Skeletal muscle tissue (tissue), 4 donors: ENCODE results near the gene UQCR10. TPM values are rescaled to one million over a fixed set of nuclear protein-coding genes. Genes with fewer than 3 reads are reported as not detected.

Source experiments
- H3K27ac ChIP-seq: one replicate; pipeline ENCODE4 v1.7.0; 2013; ENCODE audit warnings: mild to moderate bottlenecking, low read depth, low read length, inconsistent platforms
- H3K27me3 ChIP-seq, 3 donors: one replicate each; pipeline ENCODE4 v1.7.0; 2013; ENCODE audit warnings: low read length in 3 of 3; ENCODE audit not compliant: control insufficient read depth in 3 of 3, insufficient read depth in 3 of 3
- H3K36me3 ChIP-seq, 3 donors: one replicate each; pipeline ENCODE4 v1.7.0; 2013; ENCODE audit warnings: low read length in 3 of 3; ENCODE audit not compliant: control insufficient read depth in 3 of 3, insufficient read depth in 3 of 3
- H3K4me1 ChIP-seq, 3 donors: one replicate each; pipeline ENCODE4 v1.7.0; 2013; ENCODE audit warnings: low read length in 3 of 3, mild to moderate bottlenecking in 3 of 3; ENCODE audit not compliant: control insufficient read depth in 3 of 3, insufficient read depth in 3 of 3
- H3K4me3 ChIP-seq, 3 donors: one replicate each; pipeline ENCODE4 v1.7.0; 2013; ENCODE audit warnings: low read length in 3 of 3
- H3K9ac ChIP-seq, 3 donors: one replicate each; pipeline ENCODE4 v1.7.0; 2013; ENCODE audit warnings: low read length in 3 of 3, mild to moderate bottlenecking in 3 of 3, moderate library complexity in 2 of 3, low read depth in 1 of 3
- H3K9me3 ChIP-seq, 3 donors: one replicate each; pipeline ENCODE4 v1.7.0; 2013; ENCODE audit warnings: low read length in 3 of 3; ENCODE audit not compliant: control insufficient read depth in 3 of 3
- total RNA-seq: library from RNA; depleted of rRNA; stranded (reverse); fragments of >200 nt; gene quantifications from one replicate; pipeline ENCODE4 v1.2.3, GENCODE V29; 2014
- donor health status: Osteomylitis.

UQCR10 gene
- total RNA-seq, 1 donor from 2014 or later, result 57.9 TPM

DNA sequence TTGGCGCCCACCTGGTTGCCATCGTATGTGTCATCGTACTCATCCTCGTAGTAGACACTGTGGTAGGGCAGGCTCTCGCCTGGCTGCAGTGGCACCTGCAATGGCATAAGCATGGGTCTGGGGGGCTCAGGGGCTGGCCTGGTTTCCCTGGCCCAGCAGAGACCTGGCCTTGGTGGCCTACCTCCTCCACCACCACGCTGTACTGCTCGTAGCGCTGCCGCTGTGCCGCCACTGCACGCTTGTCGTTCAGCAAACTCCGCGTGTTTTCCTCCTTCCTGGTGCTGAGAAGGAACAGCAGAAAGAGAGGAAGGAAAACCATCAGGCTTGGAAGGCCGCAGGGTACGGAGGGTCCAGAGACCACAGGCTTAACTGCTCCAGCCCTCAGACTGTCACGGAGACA, 26.2 kb downstream of the UQCR10 start:
- H3K9me3 ChIP-seq, result no peaks in the 10 kb centered on the region
- no peaks in the 10 kb centered on the region for H3K27me3 ChIP-seq
- H3K9ac ChIP-seq, result no peak overlapping the region
- H3K4me1 ChIP-seq, result peaks cover 15 to 25% (median 21%) of the 10 kb centered on the region in 3 donors
- no peak overlapping the region for H3K4me3 ChIP-seq
- H3K36me3 ChIP-seq, result peaks cover 58 to 67% (median 67%) of the 10 kb centered on the region in 3 donors
- no peak overlapping the region for H3K27ac ChIP-seq

DNA sequence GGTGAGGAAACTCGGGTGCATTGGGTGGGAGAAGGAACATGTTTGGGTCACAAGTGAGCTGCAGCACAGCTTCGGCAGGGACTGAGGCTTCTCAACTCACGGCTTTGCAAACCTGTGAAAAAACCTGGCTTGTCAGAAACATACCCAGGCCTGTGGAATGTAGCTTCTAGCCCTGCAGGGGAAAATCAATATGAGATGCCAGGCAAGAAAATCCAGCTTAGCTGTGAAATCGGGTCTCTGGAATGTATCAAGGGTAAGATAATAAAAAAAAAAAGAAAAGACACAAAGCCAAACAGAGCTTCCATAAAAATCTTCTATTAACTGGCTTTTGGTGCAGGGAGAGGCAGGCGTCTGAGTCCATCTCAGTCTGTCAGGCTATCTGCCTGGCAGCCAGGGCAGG, 28.5 kb downstream of the UQCR10 start:
- Histone ChIP-seq H3K9me3 (no peaks in the 10 kb centered on the region), H3K27me3 (no peaks in the 10 kb centered on the region), H3K36me3 (peaks cover 35 to 48% (median 48%) of the 10 kb centered on the region in 3 donors), H3K27ac (no peak overlapping the region), H3K9ac (peak overlapping the region in 1 of 3 donors; percentile 16), H3K4me1 (peaks cover 36 to 46% (median 42%) of the 10 kb centered on the region in 3 donors), H3K4me3 (no peak overlapping the region)

DNA sequence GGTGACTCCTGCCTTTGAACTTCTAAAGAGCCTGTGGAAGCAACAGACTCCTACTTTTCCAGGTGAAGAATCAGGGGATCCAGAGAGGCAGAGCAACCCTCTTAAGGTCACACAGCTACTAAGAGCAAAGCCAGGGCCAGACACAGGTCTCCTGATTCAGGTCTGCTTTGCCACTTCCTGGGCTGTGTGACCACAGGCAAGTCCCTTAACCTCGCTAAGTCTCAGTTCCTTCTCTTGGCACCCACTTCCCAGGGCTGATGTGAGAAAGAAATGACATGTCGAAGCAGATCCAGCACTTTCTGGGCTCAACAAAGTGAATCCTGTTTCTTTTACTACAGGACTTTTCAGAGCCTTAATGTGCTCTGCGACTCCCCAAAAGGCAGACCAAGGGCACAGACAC, 30.2 kb downstream of the UQCR10 start:
- Histone ChIP-seq H3K4me1 (peaks cover 49 to 62% (median 56%) of the 10 kb centered on the region in 3 donors), H3K9me3 (no peaks in the 10 kb centered on the region), H3K27ac (peak overlapping the region; percentile 49), H3K9ac (peak overlapping the region in 1 of 3 donors; percentile 57), H3K27me3 (no peaks in the 10 kb centered on the region), H3K4me3 (no peak overlapping the region), H3K36me3 (peaks cover 20 to 46% (median 42%) of the 10 kb centered on the region in 3 donors)

DNA sequence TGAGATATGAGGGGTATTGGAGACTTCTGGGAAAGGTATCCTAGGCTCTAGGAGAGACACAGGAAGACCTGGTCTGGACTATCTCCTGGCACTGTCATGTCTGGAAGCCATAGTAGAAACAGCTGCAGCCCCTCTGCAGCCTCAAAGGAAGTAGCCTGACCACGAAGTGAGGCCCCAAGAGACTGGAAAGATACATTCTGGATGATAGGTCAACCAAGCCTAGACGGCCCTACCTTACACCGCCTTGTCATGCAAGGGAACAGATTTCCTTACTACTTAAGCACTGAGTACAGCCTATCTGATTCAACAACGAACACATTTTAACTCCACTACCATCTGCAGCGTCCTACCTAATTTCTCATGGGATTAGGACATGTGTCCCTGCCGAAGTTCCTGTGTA, 31.1 kb downstream of the UQCR10 start:
- Histone ChIP-seq H3K9ac (peak overlapping the region; percentile 34 to 76 (median 45)), H3K4me3 (peak overlapping the region in 2 of 3 donors; percentile 61 to 69), H3K4me1 (peaks cover 49 to 62% (median 56%) of the 10 kb centered on the region in 3 donors), H3K27ac (peak overlapping the region; percentile 95), H3K36me3 (peaks cover 10 to 36% (median 33%) of the 10 kb centered on the region in 3 donors), H3K9me3 (no peaks in the 10 kb centered on the region), H3K27me3 (no peaks in the 10 kb centered on the region)

DNA sequence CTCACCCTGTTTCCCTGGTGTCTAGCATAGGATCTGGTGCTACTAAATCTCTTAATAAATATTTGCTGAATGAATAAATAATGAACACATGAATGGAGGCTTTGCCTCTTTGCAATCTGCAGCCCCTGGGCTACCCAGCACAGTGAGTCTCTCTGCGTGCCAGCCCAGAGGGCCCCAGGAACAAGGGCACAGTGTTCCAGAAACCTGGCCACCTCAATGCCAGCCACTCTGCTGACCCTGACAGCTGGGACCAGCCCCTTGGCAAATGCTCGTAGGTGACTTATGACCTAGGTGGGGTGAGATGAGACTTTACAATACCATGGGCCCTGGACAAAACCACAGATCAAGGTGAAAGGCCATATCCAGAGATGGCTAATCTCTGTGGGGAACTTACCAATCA, 31.6 kb downstream of the UQCR10 start:
- H3K36me3 ChIP-seq, result peaks cover 9 to 36% (median 33%) of the 10 kb centered on the region in 3 donors
- no peaks in the 10 kb centered on the region for H3K27me3 ChIP-seq
- H3K4me1 ChIP-seq, result peaks cover 50 to 64% (median 56%) of the 10 kb centered on the region in 3 donors
- H3K9me3 ChIP-seq, result no peaks in the 10 kb centered on the region
- peak overlapping the region; percentile 34 to 76 (median 45) for H3K9ac ChIP-seq
- H3K4me3 ChIP-seq, result peak overlapping the region in 2 of 3 donors; percentile 61 to 69
- H3K27ac ChIP-seq, result peak overlapping the region; percentile 95

DNA sequence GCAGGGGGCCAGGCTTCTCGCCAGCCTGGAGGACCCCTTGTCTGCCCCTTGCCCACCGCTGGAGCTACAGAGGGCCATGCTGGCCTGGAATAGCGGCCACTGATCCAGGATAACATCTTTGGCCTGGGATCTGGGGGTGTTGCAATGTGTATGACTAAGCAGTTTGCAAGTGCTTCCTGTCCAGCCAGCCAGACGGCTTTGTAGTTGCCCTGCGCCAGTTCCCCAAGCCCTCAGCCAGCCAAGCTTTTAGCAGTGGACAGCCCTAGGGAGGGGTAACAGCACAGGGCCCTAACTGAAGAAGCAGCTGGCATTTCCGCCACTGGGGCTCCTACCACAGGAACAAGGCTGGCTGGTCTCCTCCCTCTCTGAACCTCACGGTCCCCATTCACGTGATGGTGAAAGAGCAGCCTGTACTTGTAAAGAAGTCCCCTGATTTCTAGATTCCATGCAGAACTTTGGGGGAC, 32.1 kb downstream of the UQCR10 start:
- H3K27ac ChIP-seq, result peak overlapping the region; percentile 95
- H3K9ac ChIP-seq, result peak overlapping the region; percentile 34 to 76 (median 45)
- peaks cover 13 to 40% (median 37%) of the 10 kb centered on the region in 3 donors for H3K36me3 ChIP-seq

DNA sequence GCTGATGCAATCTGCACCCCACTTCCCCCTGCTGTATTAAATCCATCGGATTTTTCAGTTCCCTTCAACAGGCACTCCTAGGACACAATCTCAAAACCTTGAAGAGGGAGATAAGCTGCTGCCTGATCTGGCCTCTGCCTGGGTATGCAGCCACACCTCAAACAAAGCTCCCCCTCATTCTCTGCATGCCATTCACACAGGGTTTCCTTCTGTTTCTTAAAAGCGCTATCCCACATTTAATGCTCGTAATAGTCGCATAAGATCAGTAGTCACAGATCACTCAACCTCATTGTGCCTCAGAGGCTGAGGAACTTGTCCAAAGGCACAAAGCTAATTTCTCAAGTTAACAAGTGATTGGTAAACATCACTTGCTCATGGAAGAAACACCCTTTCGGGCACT, 34.0 kb downstream of the UQCR10 start:
- H3K4me3 ChIP-seq, result no peak overlapping the region

More for the DNA sequence above, 32.1 kb downstream of the UQCR10 start:
- Histone ChIP-seq H3K4me1 (peaks cover 53 to 68% (median 61%) of the 10 kb centered on the region in 3 donors), H3K27me3 (no peaks in the 10 kb centered on the region), H3K9me3 (no peaks in the 10 kb centered on the region), H3K4me3 (peak overlapping the region in 2 of 3 donors; percentile 61 to 69)

DNA sequence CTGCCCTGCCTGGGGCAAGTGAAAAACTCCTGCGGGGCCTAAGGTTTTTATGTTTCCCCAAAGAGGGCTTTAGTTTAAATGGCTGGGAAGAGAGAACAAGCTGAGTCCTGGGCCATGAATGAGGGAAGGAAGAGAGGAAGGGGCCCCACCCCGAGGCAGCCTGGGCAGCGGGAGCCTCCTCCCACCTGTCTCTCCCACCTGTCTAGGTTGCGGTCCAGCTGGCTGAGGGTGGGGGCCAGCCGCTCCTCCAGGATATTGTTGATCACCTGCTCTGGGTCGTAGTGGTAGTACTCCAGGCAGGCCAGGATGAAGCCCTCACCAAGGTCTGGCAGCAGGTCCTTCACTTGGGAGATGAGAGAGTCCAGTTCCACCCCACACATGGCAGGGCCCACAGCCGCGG, 34.6 kb downstream of the UQCR10 start:
- Histone ChIP-seq H3K27ac (peak overlapping the region; percentile 68), H3K9me3 (no peaks in the 10 kb centered on the region), H3K4me3 (no peak overlapping the region), H3K27me3 (no peaks in the 10 kb centered on the region), H3K4me1 (peaks cover 63 to 78% (median 63%) of the 10 kb centered on the region in 3 donors), H3K36me3 (peaks cover 38 to 49% (median 46%) of the 10 kb centered on the region in 3 donors), H3K9ac (peak overlapping the region in 1 of 3 donors; percentile 45)

More for the DNA sequence above, 34.0 kb downstream of the UQCR10 start:
- peak overlapping the region; percentile 68 for H3K27ac ChIP-seq
- H3K9me3 ChIP-seq, result no peaks in the 10 kb centered on the region
- H3K4me1 ChIP-seq, result peaks cover 61 to 83% (median 69%) of the 10 kb centered on the region in 3 donors
- no peaks in the 10 kb centered on the region for H3K27me3 ChIP-seq
- peak overlapping the region in 1 of 3 donors; percentile 76 for H3K9ac ChIP-seq
- peaks cover 32 to 47% (median 43%) of the 10 kb centered on the region in 3 donors for H3K36me3 ChIP-seq

DNA sequence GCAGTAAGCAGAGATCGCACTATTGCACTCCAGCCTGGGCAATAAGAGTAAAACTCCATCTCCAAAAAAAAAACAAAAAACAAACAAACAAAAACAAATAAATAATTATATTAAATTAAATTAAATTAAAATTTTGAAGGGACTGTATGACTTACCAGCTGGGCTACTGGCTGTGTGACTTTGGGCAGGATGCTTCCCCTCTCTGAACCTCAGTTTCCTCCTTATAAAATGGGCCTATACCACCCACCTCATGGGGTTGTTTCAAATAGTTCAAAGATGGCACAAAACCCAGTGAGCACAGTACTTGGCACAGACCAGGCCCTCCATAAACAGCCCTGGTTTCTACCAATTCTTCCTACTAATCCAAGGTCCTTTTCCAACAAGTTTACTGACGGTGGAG, 36.0 kb downstream of the UQCR10 start:
- no peak overlapping the region for H3K9ac ChIP-seq
- H3K4me3 ChIP-seq, result no peak overlapping the region
- no peaks in the 10 kb centered on the region for H3K27me3 ChIP-seq
- H3K36me3 ChIP-seq, result peaks cover 44 to 55% (median 55%) of the 10 kb centered on the region in 3 donors
- H3K27ac ChIP-seq, result no peak overlapping the region
- H3K4me1 ChIP-seq, result peaks cover 49 to 65% (median 53%) of the 10 kb centered on the region in 3 donors
- H3K9me3 ChIP-seq, result no peaks in the 10 kb centered on the region

DNA sequence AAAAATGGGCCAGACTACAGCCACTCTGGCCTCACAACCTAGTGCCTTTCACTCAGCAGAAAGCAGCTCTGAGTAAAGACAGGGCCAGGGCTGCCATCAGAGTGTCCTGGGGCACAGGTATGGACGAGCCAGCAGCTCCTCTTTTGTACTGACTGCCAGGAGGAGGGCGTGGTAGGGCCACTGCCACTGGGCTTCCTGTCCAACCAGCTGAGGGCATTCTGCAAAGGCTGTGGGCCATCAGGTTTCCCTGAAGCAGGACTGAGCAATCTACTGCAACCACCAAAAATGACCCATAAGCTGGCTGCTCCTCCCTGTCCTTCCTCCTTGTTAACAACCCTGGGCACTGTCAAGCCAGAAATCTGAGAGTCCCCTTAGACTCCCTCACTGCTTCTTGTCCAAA, 37.8 kb downstream of the UQCR10 start:
- Histone ChIP-seq H3K36me3 (peaks cover 51 to 62% (median 59%) of the 10 kb centered on the region in 3 donors), H3K9ac (peak overlapping the region in 1 of 3 donors; percentile 40), H3K9me3 (no peaks in the 10 kb centered on the region), H3K27me3 (no peaks in the 10 kb centered on the region), H3K27ac (peak overlapping the region; percentile 19), H3K4me3 (no peak overlapping the region), H3K4me1 (peaks cover 32 to 51% (median 36%) of the 10 kb centered on the region in 3 donors)
